CD4-positive, alpha-beta T cell (primary cell): ENCODE data around the gene NLRP10. TPM values are rescaled to one million over a fixed set of nuclear protein-coding genes. Genes with fewer than 3 reads are reported as not detected.

Source experiments
- ATAC-seq: fragments of 200-7000 bp; cut with Tn5 transposase; one replicate; pipeline ENCODE4 v1.10.0; 2022; ENCODE audit warnings: mild to moderate bottlenecking; ENCODE audit not compliant: poor library complexity
- CTCF ChIA-PET: fragments of 350-600 bp; sonication (Branson Sonifier 250); formaldehyde crosslinking; loops from one replicate; lab custom pipeline; 2021; ENCODE audit warnings: antibody characterized with exemption, inconsistent platforms; lab: Charles Lee
- POLR2A ChIA-PET: fragments of 350-600 bp; sonication (Branson Sonifier 250); formaldehyde crosslinking; loops from one replicate; lab custom pipeline; 2021; ENCODE audit warnings: antibody characterized with exemption, inconsistent platforms; lab: Charles Lee
- DNase-seq, 14 experiments: peaks; one replicate each; pipeline ENCODE4 v3.0.0-alpha.2; 2013 to 2020; ENCODE audit warnings: mixed read lengths in 2 of 14
- H3K27ac ChIP-seq, 2 donors: one replicate each; pipeline versions ENCODE4 v1.5.1 to v1.7.0; 2013; ENCODE audit warnings: low read length in 2 of 2, low read depth in 1 of 2, mild to moderate bottlenecking in 1 of 2
- H3K27me3 ChIP-seq, 2 experiments: 1 replicate in 1 of 2; 2 replicates in 1 of 2; pipeline versions ENCODE4 v1.6.1 to v1.7.0; 2013; ENCODE audit warnings: low read length in 2 of 2, control low read depth in 1 of 2, mild to moderate bottlenecking in 1 of 2, moderate library complexity in 1 of 2; ENCODE audit not compliant: insufficient read depth in 2 of 2, control insufficient read depth in 1 of 2
- H3K36me3 ChIP-seq: one replicate; pipeline ENCODE4 v1.6.1; 2013; ENCODE audit warnings: low read length, control low read depth; ENCODE audit not compliant: insufficient read depth
- H3K4me1 ChIP-seq: one replicate; pipeline ENCODE4 v1.6.1; 2013; ENCODE audit warnings: low read length, control low read depth; ENCODE audit not compliant: insufficient read depth
- H3K4me3 ChIP-seq: one replicate; pipeline ENCODE4 v1.5.1; 2013; ENCODE audit warnings: mild to moderate bottlenecking, low read length, moderate library complexity
- H3K9me3 ChIP-seq, 2 experiments: 1 replicate in 1 of 2; 2 replicates in 1 of 2; pipeline versions ENCODE4 v1.6.1 to v1.7.0; 2013; ENCODE audit warnings: low read length in 2 of 2, mild to moderate bottlenecking in 2 of 2, control low read depth in 1 of 2, moderate library complexity in 1 of 2; ENCODE audit not compliant: control insufficient read depth in 1 of 2, insufficient read depth in 1 of 2
- H3K27ac Mint-ChIP-seq: one replicate; pipeline ENCODE4 v1.8.0; 2020; ENCODE audit warnings: mixed read lengths
- H3K27me3 Mint-ChIP-seq: one replicate; pipeline ENCODE4 v1.8.0; 2021; ENCODE audit warnings: mixed read lengths
- H3K36me3 Mint-ChIP-seq: one replicate; pipeline ENCODE4 v1.8.0; 2021; ENCODE audit warnings: low read depth, mixed read lengths
- H3K4me1 Mint-ChIP-seq: one replicate; pipeline ENCODE4 v1.8.0; 2021; ENCODE audit warnings: low read depth, mixed read lengths
- H3K4me3 Mint-ChIP-seq: one replicate; pipeline ENCODE4 v1.8.0; 2020; ENCODE audit warnings: mild to moderate bottlenecking, mixed read lengths
- H3K9me3 Mint-ChIP-seq: one replicate; pipeline ENCODE4 v1.8.0; 2020; ENCODE audit warnings: mixed read lengths
- intact Hi-C, 2 experiments: fragments of 100-400 bp; cut with DNase I in 1 of 2; cut with micrococcal nuclease in 1 of 2; formaldehyde crosslinking; loops; one replicate each; pipeline versions ENCODE4 v1.15.1 to v1.9.0; 2023 to 2025; cut with DNase I, micrococcal nuclease
- polyA plus RNA-seq, 2 donors: library from polyadenylated mRNA; unstranded; fragments of 120-200 nt; gene quantifications; one replicate each; pipeline ENCODE4 v1.2.1, GENCODE V29; 2013
- total RNA-seq, 174 experiments: library from RNA in 2 of 174; stranded (reverse) in 2 of 174; gene quantifications; one replicate each; pipeline ENCODE4 v1.2.3 and lab custom pipeline; 2021 to 2026
- TF ChIP-seq, protein P1 (sequence below): fragments of 200-600 bp; IDR thresholded peaks from one replicate; pipeline ENCODE4 v1.8.0; 2022; ENCODE audit warnings: antibody characterized with exemption, mild to moderate bottlenecking

Gene NLRP10, protein sequence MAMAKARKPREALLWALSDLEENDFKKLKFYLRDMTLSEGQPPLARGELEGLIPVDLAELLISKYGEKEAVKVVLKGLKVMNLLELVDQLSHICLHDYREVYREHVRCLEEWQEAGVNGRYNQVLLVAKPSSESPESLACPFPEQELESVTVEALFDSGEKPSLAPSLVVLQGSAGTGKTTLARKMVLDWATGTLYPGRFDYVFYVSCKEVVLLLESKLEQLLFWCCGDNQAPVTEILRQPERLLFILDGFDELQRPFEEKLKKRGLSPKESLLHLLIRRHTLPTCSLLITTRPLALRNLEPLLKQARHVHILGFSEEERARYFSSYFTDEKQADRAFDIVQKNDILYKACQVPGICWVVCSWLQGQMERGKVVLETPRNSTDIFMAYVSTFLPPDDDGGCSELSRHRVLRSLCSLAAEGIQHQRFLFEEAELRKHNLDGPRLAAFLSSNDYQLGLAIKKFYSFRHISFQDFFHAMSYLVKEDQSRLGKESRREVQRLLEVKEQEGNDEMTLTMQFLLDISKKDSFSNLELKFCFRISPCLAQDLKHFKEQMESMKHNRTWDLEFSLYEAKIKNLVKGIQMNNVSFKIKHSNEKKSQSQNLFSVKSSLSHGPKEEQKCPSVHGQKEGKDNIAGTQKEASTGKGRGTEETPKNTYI
- total RNA-seq (not detected), total RNA-seq (lab: John Stamatoyannopoulos, UW) (0 to 0.12 (median 0) reads per million in 172 experiments)
- not detected for polyA plus RNA-seq (2013, experiment 1 of 2)
- polyA plus RNA-seq (2013, experiment 2 of 2) = not detected

DNA sequence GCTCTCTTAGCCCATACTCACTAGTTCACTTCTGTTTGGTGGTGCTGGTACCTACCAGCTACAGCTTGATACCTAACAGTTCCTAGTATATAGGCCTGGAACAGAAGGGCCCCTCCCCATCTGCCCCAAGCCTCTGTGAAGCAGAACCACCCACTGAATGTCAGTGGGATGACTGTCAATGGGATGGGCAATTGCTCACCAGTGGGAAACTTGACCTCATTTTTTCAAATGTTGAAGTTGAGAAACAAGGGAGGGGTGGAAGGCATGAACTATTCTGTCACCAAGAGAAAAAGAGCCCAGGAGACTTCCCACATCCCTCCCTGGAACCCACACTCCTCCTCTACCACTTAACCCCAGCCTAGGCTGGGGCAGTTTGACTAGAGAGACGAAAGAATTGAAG is at the start of gene NLRP10:
Gene NLRP10, minus strand, starts transcription at position 62 of the 400 bp plus-strand sequence. CDS start 1,952 bp downstream, outside the sequence.
- DNase-seq = no peak
- no peak for ATAC-seq
- H3K27ac ChIP-seq = no peak within 1 kb of the TSS
- Mint-ChIP-seq H3K9me3 (no peaks in the 10 kb centered on the region), H3K27me3 (peaks cover 44% of the 10 kb centered on the region), H3K4me1 (no peaks in the 10 kb centered on the region), H3K4me3 (no peak within 1 kb of the TSS), H3K27ac (no peak within 1 kb of the TSS), H3K36me3 (no peaks in the 10 kb centered on the region)
- peaks cover 5 to 7% of the 10 kb centered on the region in 2 experiments for H3K27me3 ChIP-seq
- H3K9me3 ChIP-seq = no peaks in the 10 kb centered on the region
- intact Hi-C loops = no loop called here
- H3K36me3 ChIP-seq = no peaks in the 10 kb centered on the region
- TF ChIP-seq, protein P1, sequence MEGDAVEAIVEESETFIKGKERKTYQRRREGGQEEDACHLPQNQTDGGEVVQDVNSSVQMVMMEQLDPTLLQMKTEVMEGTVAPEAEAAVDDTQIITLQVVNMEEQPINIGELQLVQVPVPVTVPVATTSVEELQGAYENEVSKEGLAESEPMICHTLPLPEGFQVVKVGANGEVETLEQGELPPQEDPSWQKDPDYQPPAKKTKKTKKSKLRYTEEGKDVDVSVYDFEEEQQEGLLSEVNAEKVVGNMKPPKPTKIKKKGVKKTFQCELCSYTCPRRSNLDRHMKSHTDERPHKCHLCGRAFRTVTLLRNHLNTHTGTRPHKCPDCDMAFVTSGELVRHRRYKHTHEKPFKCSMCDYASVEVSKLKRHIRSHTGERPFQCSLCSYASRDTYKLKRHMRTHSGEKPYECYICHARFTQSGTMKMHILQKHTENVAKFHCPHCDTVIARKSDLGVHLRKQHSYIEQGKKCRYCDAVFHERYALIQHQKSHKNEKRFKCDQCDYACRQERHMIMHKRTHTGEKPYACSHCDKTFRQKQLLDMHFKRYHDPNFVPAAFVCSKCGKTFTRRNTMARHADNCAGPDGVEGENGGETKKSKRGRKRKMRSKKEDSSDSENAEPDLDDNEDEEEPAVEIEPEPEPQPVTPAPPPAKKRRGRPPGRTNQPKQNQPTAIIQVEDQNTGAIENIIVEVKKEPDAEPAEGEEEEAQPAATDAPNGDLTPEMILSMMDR = no peak
- no peak within 1 kb of the TSS for H3K4me3 ChIP-seq
- no peaks in the 10 kb centered on the region for H3K4me1 ChIP-seq
- ChIA-PET POLR2A (no interaction called here), CTCF (no interaction called here)

DNA sequence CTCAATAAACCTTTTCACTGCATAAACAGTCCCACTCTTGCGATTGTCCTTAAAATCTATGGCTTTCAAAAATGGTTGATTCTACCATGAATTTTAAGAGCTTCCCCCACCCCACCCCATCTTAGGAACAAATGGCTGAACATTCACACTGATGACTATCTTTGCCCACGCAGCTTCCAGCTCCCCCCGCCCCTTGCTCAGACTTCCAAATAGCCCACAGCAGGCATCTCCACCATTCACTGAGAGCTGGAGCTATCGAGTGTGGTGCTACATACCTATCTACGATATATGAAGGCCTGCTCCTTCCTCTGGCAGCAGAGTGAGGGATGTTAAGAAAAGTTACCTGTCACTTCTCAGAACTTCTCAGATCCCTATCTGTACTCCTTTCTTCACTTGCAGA is 48.6 kb upstream of the NLRP10 start:
- ChIA-PET POLR2A (no interaction called here), CTCF (interaction anchor here (1.1 kb wide), 1 partner anchor 19 kb away, joined by 3 read pairs; no protein-coding TSS in a partner anchor)
- H3K4me1 ChIP-seq = peaks cover 6% of the 10 kb centered on the region
- H3K9me3 ChIP-seq = no peaks in the 10 kb centered on the region
- H3K27ac ChIP-seq = no peak overlapping the region
- no peak for DNase-seq
- H3K27me3 ChIP-seq = peaks cover 11 to 26% of the 10 kb centered on the region in 2 experiments
- Mint-ChIP-seq H3K36me3 (peaks cover 4% of the 10 kb centered on the region), H3K9me3 (no peaks in the 10 kb centered on the region), H3K27me3 (peaks cover 64% of the 10 kb centered on the region), H3K27ac (no peak overlapping the region), H3K4me3 (no peak overlapping the region), H3K4me1 (peaks cover 11% of the 10 kb centered on the region)
- H3K36me3 ChIP-seq = no peaks in the 10 kb centered on the region
- H3K4me3 ChIP-seq = no peak overlapping the region
- TF ChIP-seq, protein P1 = no peak
- no peak for ATAC-seq
- intact Hi-C loops = no loop called here

DNA sequence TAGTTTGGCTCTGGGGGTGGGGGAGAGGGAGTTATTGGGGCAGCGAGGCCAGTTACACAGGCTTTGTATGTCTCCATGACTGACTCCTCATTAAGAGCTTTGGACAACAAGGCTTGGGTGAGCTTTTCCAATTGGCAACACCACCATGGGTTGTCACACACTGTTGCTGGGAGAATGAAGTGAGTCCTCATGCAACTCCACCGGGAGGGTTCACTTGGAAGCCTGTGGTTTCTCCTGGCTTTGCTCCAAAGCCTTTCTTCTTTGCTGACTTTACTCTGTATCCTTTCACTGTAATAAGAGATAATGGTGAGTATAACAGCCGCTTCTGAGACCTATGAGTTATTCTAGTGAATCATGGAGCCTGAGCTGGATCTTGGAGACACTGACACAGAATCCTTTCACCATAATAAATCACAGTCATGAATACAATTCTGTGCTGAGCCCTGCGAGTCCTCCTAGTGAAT is 46.8 kb upstream of the NLRP10 start:
- H3K36me3 ChIP-seq = no peaks in the 10 kb centered on the region
- Mint-ChIP-seq H3K9me3 (no peaks in the 10 kb centered on the region), H3K4me3 (no peak overlapping the region), H3K36me3 (no peaks in the 10 kb centered on the region), H3K27ac (no peak overlapping the region), H3K4me1 (no peaks in the 10 kb centered on the region), H3K27me3 (peaks cover 55% of the 10 kb centered on the region)
- no peaks in the 10 kb centered on the region for H3K4me1 ChIP-seq
- intact Hi-C loops = no loop called here
- H3K4me3 ChIP-seq = no peak overlapping the region
- no peak for DNase-seq
- ChIA-PET CTCF (interaction anchor here (1.5 kb wide), 2 partner anchors 9 to 22 kb away, joined by 3 read pairs; no protein-coding TSS in a partner anchor), POLR2A (no interaction called here)
- TF ChIP-seq, protein P1 = no peak
- H3K27me3 ChIP-seq = peaks cover 5 to 17% of the 10 kb centered on the region in 2 experiments
- no peaks in the 10 kb centered on the region for H3K9me3 ChIP-seq
- ATAC-seq = no peak
- no peak overlapping the region for H3K27ac ChIP-seq
